CD14-positive monocyte (primary cell): ENCODE data around the gene SFTPD. TPM values are rescaled to one million over a fixed set of nuclear protein-coding genes. Genes with fewer than 3 reads are reported as not detected.
A peak's percentile ranks its signal among the peaks of the same experiment; 100 is the strongest.

Experiments
- DNase-seq, 3 donors: peaks; one replicate each; pipeline ENCODE4 v3.0.0-alpha.2; 2011 to 2022
- H2AFZ ChIP-seq: 2 replicates; pipeline ENCODE4 v1.6.0; 2012; ENCODE audit warnings: mild to moderate bottlenecking, low read depth, low read length, inconsistent platforms; ENCODE audit not compliant: insufficient read depth, poor library complexity, severe bottlenecking
- H3K27ac ChIP-seq, 2 donors: 1 replicate in 1 of 2; 2 replicates in 1 of 2; pipeline ENCODE4 v1.5.1; 2012 to 2013; ENCODE audit warnings: low read length in 2 of 2, control low read depth in 1 of 2, inconsistent platforms in 1 of 2, low read depth in 1 of 2, mild to moderate bottlenecking in 1 of 2
- H3K27me3 ChIP-seq, 2 donors: one replicate each; pipeline versions ENCODE4 v1.6.0 to v1.6.1; 2011 to 2013; ENCODE audit warnings: low read length in 2 of 2; ENCODE audit not compliant: control insufficient read depth in 2 of 2, insufficient read depth in 2 of 2
- H3K36me3 ChIP-seq, 2 donors: replicated peaks in 1 of 2; 1 replicate in 1 of 2; 2 replicates in 1 of 2; pipeline versions ENCODE4 v1.5.1 to v1.6.1; 2012 to 2013; ENCODE audit warnings: low read length in 2 of 2, control low read depth in 1 of 2, inconsistent platforms in 1 of 2, mild to moderate bottlenecking in 1 of 2; ENCODE audit not compliant: insufficient read depth in 2 of 2, control insufficient read depth in 1 of 2
- H3K4me1 ChIP-seq, 2 donors: 1 replicate in 1 of 2; 2 replicates in 1 of 2; pipeline versions ENCODE4 v1.5.1 to v1.6.1; 2012 to 2013; ENCODE audit warnings: low read length in 2 of 2, control low read depth in 1 of 2, inconsistent platforms in 1 of 2, mild to moderate bottlenecking in 1 of 2, moderate library complexity in 1 of 2; ENCODE audit not compliant: insufficient read depth in 2 of 2, control insufficient read depth in 1 of 2
- H3K4me2 ChIP-seq: replicated peaks from 2 replicates; pipeline ENCODE3; 2012; ENCODE audit warnings: low read length, moderate library complexity, mild to moderate bottlenecking; ENCODE audit not compliant: poor library complexity, severe bottlenecking; ENCODE audit errors: extremely low read depth
- H3K4me3 ChIP-seq, 3 experiments: fragments of 200-600 bp in 1 of 3; sonication (generic) in 1 of 3; replicated peaks in 1 of 3; 1 replicate in 2 of 3; 2 replicates in 1 of 3; pipeline ENCODE4 v1.5.1; 2011 to 2013; ENCODE audit warnings: low read length in 3 of 3, mild to moderate bottlenecking in 3 of 3, control low read depth in 2 of 3, low read depth in 2 of 3, inconsistent platforms in 1 of 3, moderate library complexity in 1 of 3
- H3K79me2 ChIP-seq: 2 replicates; pipeline ENCODE4 v1.6.0; 2012; ENCODE audit warnings: mild to moderate bottlenecking, control low read depth, inconsistent platforms, low read length, moderate library complexity; ENCODE audit not compliant: insufficient read depth
- H3K9ac ChIP-seq: 2 replicates; pipeline ENCODE4 v1.6.0; 2017; ENCODE audit warnings: low read length, mild to moderate bottlenecking; ENCODE audit not compliant: insufficient read depth, poor library complexity, severe bottlenecking
- H3K9me3 ChIP-seq, 2 donors: replicated peaks in 1 of 2; 1 replicate in 1 of 2; 2 replicates in 1 of 2; pipeline versions ENCODE4 v1.5.1 to v1.6.1; 2012 to 2013; ENCODE audit warnings: low read length in 2 of 2, control low read depth in 1 of 2; ENCODE audit not compliant: control insufficient read depth in 1 of 2, insufficient read depth in 1 of 2
- H4K20me1 ChIP-seq: 2 replicates; pipeline ENCODE4 v1.6.0; 2012; ENCODE audit warnings: mild to moderate bottlenecking, low read length, control low read depth, moderate library complexity; ENCODE audit not compliant: insufficient read depth
- H3K27ac Mint-ChIP-seq, 7 donors: one replicate each; pipeline ENCODE4 v1.8.0; 2020; ENCODE audit warnings: mild to moderate bottlenecking in 7 of 7, mixed read lengths in 7 of 7, moderate library complexity in 6 of 7, inconsistent platforms in 2 of 7
- H3K27me3 Mint-ChIP-seq, 3 donors: one replicate each; pipeline ENCODE4 v1.8.0; 2021 to 2022; ENCODE audit warnings: low read depth in 3 of 3, mild to moderate bottlenecking in 3 of 3, mixed read lengths in 3 of 3, moderate library complexity in 3 of 3, inconsistent platforms in 1 of 3
- H3K36me3 Mint-ChIP-seq, 2 donors: one replicate each; pipeline ENCODE4 v1.8.0; 2020; ENCODE audit warnings: mixed read lengths in 2 of 2, inconsistent platforms in 1 of 2, mild to moderate bottlenecking in 1 of 2
- H3K4me1 Mint-ChIP-seq: one replicate; pipeline ENCODE4 v1.8.0; 2020; ENCODE audit warnings: mild to moderate bottlenecking, mixed read lengths
- H3K4me3 Mint-ChIP-seq, 2 donors: one replicate each; pipeline ENCODE4 v1.8.0; 2020; ENCODE audit warnings: mild to moderate bottlenecking in 2 of 2, mixed read lengths in 2 of 2, moderate library complexity in 1 of 2
- H3K9me3 Mint-ChIP-seq, 7 donors: one replicate each; pipeline ENCODE4 v1.8.0; 2020 to 2022; ENCODE audit warnings: mixed read lengths in 7 of 7, mild to moderate bottlenecking in 6 of 7, moderate library complexity in 6 of 7, inconsistent platforms in 2 of 7
- WGBS: methylation state at CpG from one replicate; pipeline ENCODE4 v1.1.5; 2013; ENCODE audit warnings: missing lambda C conversion rate; ENCODE audit not compliant: insufficient coverage; 5-methylcytosine and 5-hydroxymethylcytosine counted together
- intact Hi-C, 2 donors: fragments of 100-400 bp; cut with micrococcal nuclease; formaldehyde crosslinking; loops; one replicate each; pipeline versions ENCODE4 v1.15.0 to v1.15.1; 2023
- polyA plus RNA-seq, 3 donors: library from polyadenylated mRNA; depleted of rRNA in 1 of 3; unstranded in 2 of 3; stranded (reverse) in 1 of 3; fragments of 300-500 nt in 2 of 3; fragments of >200 nt in 1 of 3; fragmentation: Illumina TruSeq in 2 of 3; gene quantifications; 1 replicate in 2 of 3; 2 replicates in 1 of 3; pipeline ENCODE4 v1.2.3, GENCODE V29; 2012 to 2021
- TF ChIP-seq, protein P1 (sequence below): fragments of 200-600 bp; IDR thresholded peaks from one replicate; pipeline ENCODE4 v1.8.0; 2022; ENCODE audit warnings: antibody characterized with exemption, mild to moderate bottlenecking

Gene SFTPD
- polyA plus RNA-seq, 3 donors, result 0.84 to 1.4 (median 1.2) TPM

GRCh38 chr10:79980711-79981110 lies 31.8 kb upstream of the SFTPD start:
- peaks cover 19 to 54% of the 10 kb centered on the region in 2 donors for H3K27me3 ChIP-seq
- peaks cover 2 to 4% of the 10 kb centered on the region in 2 donors for H3K36me3 Mint-ChIP-seq

GRCh38 chr10:79979976-79980687 lies 31.2 kb upstream of the SFTPD start:
- TF ChIP-seq, protein P1, sequence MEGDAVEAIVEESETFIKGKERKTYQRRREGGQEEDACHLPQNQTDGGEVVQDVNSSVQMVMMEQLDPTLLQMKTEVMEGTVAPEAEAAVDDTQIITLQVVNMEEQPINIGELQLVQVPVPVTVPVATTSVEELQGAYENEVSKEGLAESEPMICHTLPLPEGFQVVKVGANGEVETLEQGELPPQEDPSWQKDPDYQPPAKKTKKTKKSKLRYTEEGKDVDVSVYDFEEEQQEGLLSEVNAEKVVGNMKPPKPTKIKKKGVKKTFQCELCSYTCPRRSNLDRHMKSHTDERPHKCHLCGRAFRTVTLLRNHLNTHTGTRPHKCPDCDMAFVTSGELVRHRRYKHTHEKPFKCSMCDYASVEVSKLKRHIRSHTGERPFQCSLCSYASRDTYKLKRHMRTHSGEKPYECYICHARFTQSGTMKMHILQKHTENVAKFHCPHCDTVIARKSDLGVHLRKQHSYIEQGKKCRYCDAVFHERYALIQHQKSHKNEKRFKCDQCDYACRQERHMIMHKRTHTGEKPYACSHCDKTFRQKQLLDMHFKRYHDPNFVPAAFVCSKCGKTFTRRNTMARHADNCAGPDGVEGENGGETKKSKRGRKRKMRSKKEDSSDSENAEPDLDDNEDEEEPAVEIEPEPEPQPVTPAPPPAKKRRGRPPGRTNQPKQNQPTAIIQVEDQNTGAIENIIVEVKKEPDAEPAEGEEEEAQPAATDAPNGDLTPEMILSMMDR, result no peak
- Histone ChIP-seq H3K4me3 (no peak overlapping the region), H3K27ac (no peak overlapping the region), H2AFZ (no peak overlapping the region), H3K9ac (no peak overlapping the region), H3K4me2 (no peak overlapping the region), H3K36me3 (no peaks in the 10 kb centered on the region), H3K4me1 (peaks cover 15 to 26% of the 10 kb centered on the region in 2 donors), H3K27me3 (peaks cover 19 to 50% of the 10 kb centered on the region in 2 donors), H3K9me3 (peaks cover 13 to 21% of the 10 kb centered on the region in 2 donors), H4K20me1 (no peaks in the 10 kb centered on the region), H3K79me2 (no peaks in the 10 kb centered on the region)
- WGBS, result no CpG with 5 or more reads among the region's 2 CpGs
- Mint-ChIP-seq H3K4me3 (peak overlapping the region in 1 of 2 donors; percentile 89), H3K27me3 (peaks cover 48 to 67% (median 55%) of the 10 kb centered on the region in 3 donors), H3K9me3 (peaks cover 11 to 25% (median 19%) of the 10 kb centered on the region in 7 donors), H3K27ac (peak overlapping the region in 1 of 7 donors; percentile 10), H3K36me3 (peaks cover 2 to 4% of the 10 kb centered on the region in 2 donors), H3K4me1 (peaks cover 16% of the 10 kb centered on the region)
- intact Hi-C loops, result no loop called here
- DNase-seq, result no peak

More at GRCh38 chr10:79980711-79981110, 31.8 kb upstream of the SFTPD start:
- peaks cover 13 to 16% of the 10 kb centered on the region in 2 donors for H3K9me3 ChIP-seq
- H3K4me1 Mint-ChIP-seq, result peaks cover 16% of the 10 kb centered on the region
- no peaks in the 10 kb centered on the region for H3K79me2 ChIP-seq
- H3K4me1 ChIP-seq, result peaks cover 15 to 26% of the 10 kb centered on the region in 2 donors
- H3K4me3 Mint-ChIP-seq, result peak overlapping the region in 1 of 2 donors; percentile 89
- H3K27ac Mint-ChIP-seq, result no peak overlapping the region
- intact Hi-C loops, result no loop called here
- H3K4me2 ChIP-seq, result peak overlapping the region; percentile 96
- no peaks in the 10 kb centered on the region for H4K20me1 ChIP-seq
- no peak for DNase-seq
- TF ChIP-seq, protein P1, result no peak
- peaks cover 8 to 21% (median 16%) of the 10 kb centered on the region in 7 donors for H3K9me3 Mint-ChIP-seq
- no peak overlapping the region for H3K9ac ChIP-seq
- H3K27ac ChIP-seq, result no peak overlapping the region
- H3K27me3 Mint-ChIP-seq, result peaks cover 51 to 68% (median 52%) of the 10 kb centered on the region in 3 donors
- 95% methylated on average over 3 of the region's 3 CpGs for WGBS
- H3K36me3 ChIP-seq, result no peaks in the 10 kb centered on the region
- H2AFZ ChIP-seq, result no peak overlapping the region
- H3K4me3 ChIP-seq, result no peak overlapping the region
